Neuron (in vitro differentiated cells): ENCODE measurements around the gene DDX31.

Experiments used
- H2AFZ ChIP-seq: one replicate; pipeline ENCODE4 v1.6.1; 2013; ENCODE audit warnings: low read depth, mild to moderate bottlenecking, inconsistent platforms, low read length, moderate library complexity
- H3K27me3 ChIP-seq: one replicate; pipeline ENCODE4 v1.6.1; 2013; ENCODE audit warnings: low read length; ENCODE audit not compliant: insufficient read depth
- H3K36me3 ChIP-seq: one replicate; pipeline ENCODE4 v1.6.1; 2013; ENCODE audit warnings: low read length; ENCODE audit not compliant: insufficient read depth
- H3K4me1 ChIP-seq: one replicate; pipeline ENCODE4 v1.6.1; 2013; ENCODE audit warnings: low read length; ENCODE audit not compliant: insufficient read depth
- H3K4me3 ChIP-seq: 2 replicates; pipeline ENCODE4 v1.5.1; 2013; ENCODE audit warnings: mild to moderate bottlenecking, low read length, moderate library complexity
- H3K9me3 ChIP-seq: one replicate; pipeline ENCODE4 v1.6.1; 2013; ENCODE audit warnings: low read length

DDX31 gene

GRCh38 chr9:132586830-132587591 is 82.8 kb downstream of the DDX31 start:
- no peak overlapping the region for H2AFZ ChIP-seq
- no peaks in the 10 kb centered on the region for H3K9me3 ChIP-seq
- peaks cover 20% of the 10 kb centered on the region for H3K4me1 ChIP-seq
- peaks cover 95% of the 10 kb centered on the region for H3K27me3 ChIP-seq
- H3K4me3 ChIP-seq: no peak overlapping the region
- H3K36me3 ChIP-seq: no peaks in the 10 kb centered on the region

GRCh38 chr9:132585954-132586829 is 83.6 kb downstream of the DDX31 start:
- peaks cover 97% of the 10 kb centered on the region for H3K27me3 ChIP-seq
- H3K4me3 ChIP-seq: no peak overlapping the region
- H3K9me3 ChIP-seq: no peaks in the 10 kb centered on the region
- no peaks in the 10 kb centered on the region for H3K36me3 ChIP-seq
- no peak overlapping the region for H2AFZ ChIP-seq
- peaks cover 21% of the 10 kb centered on the region for H3K4me1 ChIP-seq

- Histone ChIP-seq H3K9me3 (no peaks in the 10 kb centered on the region), H2AFZ (no peak overlapping the region), H3K36me3 (no peaks in the 10 kb centered on the region), H3K4me3 (no peak overlapping the region), H3K4me1 (peaks cover 19% of the 10 kb centered on the region), H3K27me3 (peaks cover 99% of the 10 kb centered on the region)
These were observed 84.9 kb downstream of the DDX31 start for GRCh38 chr9:132584601-132585560.

- no peaks in the 10 kb centered on the region for H3K36me3 ChIP-seq
- H3K4me1 ChIP-seq: peaks cover 18% of the 10 kb centered on the region
- no peak overlapping the region for H3K4me3 ChIP-seq
- no peaks in the 10 kb centered on the region for H3K9me3 ChIP-seq
- H2AFZ ChIP-seq: no peak overlapping the region
- H3K27me3 ChIP-seq: peaks cover 98% of the 10 kb centered on the region
These were observed 86.0 kb downstream of the DDX31 start for GRCh38 chr9:132583584-132584304.

- Histone ChIP-seq H3K27me3 (peaks cover 98% of the 10 kb centered on the region), H3K36me3 (no peaks in the 10 kb centered on the region), H3K9me3 (no peaks in the 10 kb centered on the region), H3K4me3 (no peak overlapping the region), H3K4me1 (peaks cover 18% of the 10 kb centered on the region), H2AFZ (no peak overlapping the region)
These were observed 86.8 kb downstream of the DDX31 start for GRCh38 chr9:132582786-132583583.

- Histone ChIP-seq H3K9me3 (no peaks in the 10 kb centered on the region), H3K4me3 (no peak within 1 kb of the TSS), H2AFZ (no peak within 1 kb of the TSS), H3K27me3 (peaks cover 98% of the 10 kb centered on the region), H3K4me1 (peaks cover 18% of the 10 kb centered on the region), H3K36me3 (no peaks in the 10 kb centered on the region)
These were observed 87.5 kb downstream of the DDX31 start, which contains the start of gene BARHL1 for GRCh38 chr9:132582276-132582785. Gene BARHL1 (plus strand): TSS chr9:132582606. CDS start chr9:132582798, 192 bp downstream.

- peaks cover 90% of the 10 kb centered on the region for H3K27me3 ChIP-seq
- H3K9me3 ChIP-seq: no peaks in the 10 kb centered on the region
- peaks cover 16% of the 10 kb centered on the region for H3K4me1 ChIP-seq
- H3K4me3 ChIP-seq: no peak overlapping the region
- no peak overlapping the region for H2AFZ ChIP-seq
- no peaks in the 10 kb centered on the region for H3K36me3 ChIP-seq
These were observed 90.4 kb downstream of the DDX31 start for GRCh38 chr9:132579427-132579798.

- Histone ChIP-seq H3K27me3 (peaks cover 82% of the 10 kb centered on the region), H3K4me1 (peaks cover 16% of the 10 kb centered on the region), H2AFZ (no peak overlapping the region), H3K9me3 (no peaks in the 10 kb centered on the region), H3K36me3 (no peaks in the 10 kb centered on the region), H3K4me3 (no peak overlapping the region)
These were observed 91.3 kb downstream of the DDX31 start for GRCh38 chr9:132578367-132578932.

- H3K4me3 ChIP-seq: no peak overlapping the region
- H2AFZ ChIP-seq: no peak overlapping the region
- peaks cover 22% of the 10 kb centered on the region for H3K4me1 ChIP-seq
- no peaks in the 10 kb centered on the region for H3K36me3 ChIP-seq
- peaks cover 73% of the 10 kb centered on the region for H3K27me3 ChIP-seq
- H3K9me3 ChIP-seq: no peaks in the 10 kb centered on the region
These were observed 92.7 kb downstream of the DDX31 start for GRCh38 chr9:132577119-132577518.

- no peaks in the 10 kb centered on the region for H3K36me3 ChIP-seq
- H3K4me1 ChIP-seq: peaks cover 11% of the 10 kb centered on the region
- H3K9me3 ChIP-seq: no peaks in the 10 kb centered on the region
- no peak overlapping the region for H3K4me3 ChIP-seq
- peaks cover 68% of the 10 kb centered on the region for H3K27me3 ChIP-seq
- no peak overlapping the region for H2AFZ ChIP-seq
These were observed 94.0 kb downstream of the DDX31 start for GRCh38 chr9:132575811-132576210.

- H3K27me3 ChIP-seq: peaks cover 61% of the 10 kb centered on the region
- no peaks in the 10 kb centered on the region for H3K36me3 ChIP-seq
- peaks cover 10% of the 10 kb centered on the region for H3K4me1 ChIP-seq
These were observed 94.7 kb downstream of the DDX31 start for GRCh38 chr9:132575005-132575609.

More at GRCh38 chr9:132575005-132575609, 94.7 kb downstream of the DDX31 start:
- Histone ChIP-seq H3K4me3 (no peak overlapping the region), H3K9me3 (no peaks in the 10 kb centered on the region), H2AFZ (no peak overlapping the region)
